Measurements from ENCODE around the gene PKD1L1.
"Not testable (repeated sequence)": the region's sequence is repeated elsewhere in the genome, so short reads cannot be mapped to it uniquely, and the experiment has no call there.

PKD1L1 gene

GRCh38 chr7:47799524-47799923 lies 148.7 kb downstream of the PKD1L1 start (continued):
- TF ChIP-seq ZNF76 (tag by site-specific recombination; IDR thresholded peaks at IDR 0.05; ENCODE audit: borderline replicate concordance, low read depth) (no peak), ZNF391 (tag by site-specific recombination; IDR thresholded peaks at IDR 0.05; ENCODE audit: borderline replicate concordance, low read depth) (no peak), GFI1B (tag by site-specific recombination; IDR thresholded peaks at IDR 0.05) (no peak), ZNF214 (tag by site-specific recombination; IDR thresholded peaks at IDR 0.05; ENCODE audit: borderline replicate concordance) (no peak), KLF8 (tag by site-specific recombination; IDR thresholded peaks at IDR 0.05) (no peak), SP2 (tag by site-specific recombination; IDR thresholded peaks at IDR 0.05) (no peak)

- H3K27ac ChIP-seq (ENCODE audit: extremely low read depth, low read depth, low read length): no peak overlapping the region
- H3K4me3 ChIP-seq (ENCODE audit: low read depth, low read length): no peak overlapping the region
- no peaks in the 10 kb centered on the region for H3K36me3 ChIP-seq (ENCODE audit: control insufficient read depth in 2 of 2, insufficient read depth in 1 of 2, low read length in 2 of 2)
- ChIA-PET CTCF (interaction anchor here (1.2 kb wide), 1 partner anchor 13 kb away, joined by 4 read pairs; no protein-coding TSS in a partner anchor), POLR2A (no interaction called here)
- H3K4me1 ChIP-seq (ENCODE audit: control insufficient read depth, insufficient read depth, low read length): no peaks in the 10 kb centered on the region
- no peak for TF ChIP-seq GFI1B (tag by site-specific recombination; IDR thresholded peaks at IDR 0.05)
- TF ChIP-seq ZNF580 (tag by site-specific recombination; IDR thresholded peaks at IDR 0.05): no peak
- TF ChIP-seq ZBTB20 (tag by site-specific recombination; IDR thresholded peaks at IDR 0.05): no peak
- no peak for TF ChIP-seq GLIS2 (tag by site-specific recombination; IDR thresholded peaks at IDR 0.05)
- TF ChIP-seq ZNF785 (tag by site-specific recombination; IDR thresholded peaks at IDR 0.05): no peak
- no peak for TF ChIP-seq SP3 (tag by site-specific recombination; IDR thresholded peaks at IDR 0.05)
- H3K9me3 ChIP-seq (ENCODE audit: control insufficient read depth, insufficient read depth, low read depth, low read length): no peaks in the 10 kb centered on the region
Measured at GRCh38 chr7:47796347-47796746, 151.9 kb downstream of the PKD1L1 start.

- ChIA-PET POLR2A (no interaction called here), CTCF (interaction anchor here (1.2 kb wide), 1 partner anchor 13 kb away, joined by 4 read pairs; no protein-coding TSS in a partner anchor)
- Histone ChIP-seq H3K4me1 (ENCODE audit: control insufficient read depth, insufficient read depth, low read length) (no peaks in the 10 kb centered on the region), H3K27ac (ENCODE audit: extremely low read depth, low read depth, low read length) (no peak overlapping the region), H3K4me3 (ENCODE audit: low read depth, low read length) (no peak overlapping the region), H3K9me3 (ENCODE audit: control insufficient read depth, insufficient read depth, low read depth, low read length) (no peaks in the 10 kb centered on the region), H3K36me3 (ENCODE audit: control insufficient read depth in 2 of 2, insufficient read depth in 1 of 2, low read length in 2 of 2) (no peaks in the 10 kb centered on the region)
- TF ChIP-seq ZNF596 (tag by site-specific recombination; IDR thresholded peaks at IDR 0.05) (no peak), ZNF26 (tag by site-specific recombination; IDR thresholded peaks at IDR 0.05) (no peak)
Measured at GRCh38 chr7:47795631-47796030, 152.6 kb downstream of the PKD1L1 start.

- H3K36me3 ChIP-seq (ENCODE audit: control insufficient read depth in 2 of 2, insufficient read depth in 1 of 2, low read length in 2 of 2); POLR2A ChIA-PET; H3K4me1 ChIP-seq (ENCODE audit: control insufficient read depth, insufficient read depth, low read length); H3K27ac ChIP-seq (ENCODE audit: extremely low read depth, low read depth, low read length); H3K4me3 ChIP-seq (ENCODE audit: low read depth, low read length); H3K9me3 ChIP-seq (ENCODE audit: control insufficient read depth, insufficient read depth, low read depth, low read length); CTCF ChIA-PET: not testable (repeated sequence)
Measured at GRCh38 chr7:47795126-47795525, 153.1 kb downstream of the PKD1L1 start.

- CTCF ChIA-PET: interaction anchor here (0.6 kb wide), 2 partner anchors 150 to 311 kb away, joined by 3 to 5 read pairs; no protein-coding TSS in a partner anchor
- Histone ChIP-seq H3K9me3 (ENCODE audit: control insufficient read depth, insufficient read depth, low read depth, low read length) (no peaks in the 10 kb centered on the region), H3K27ac (ENCODE audit: extremely low read depth, low read depth, low read length) (no peak overlapping the region), H3K4me3 (ENCODE audit: low read depth, low read length) (no peak overlapping the region), H3K4me1 (ENCODE audit: control insufficient read depth, insufficient read depth, low read length) (no peaks in the 10 kb centered on the region), H3K36me3 (ENCODE audit: control insufficient read depth in 2 of 2, insufficient read depth in 1 of 2, low read length in 2 of 2) (no peaks in the 10 kb centered on the region)
- POLR2A ChIA-PET: no interaction called here
- TF ChIP-seq ZNF211 (tag by site-specific recombination; IDR thresholded peaks at IDR 0.05; ENCODE audit: low read depth) (no peak), ZEB2 (tag by site-specific recombination; IDR thresholded peaks at IDR 0.05) (no peak), ZNF518A (tag by site-specific recombination; conservative IDR thresholded peaks at IDR 0.05; ENCODE audit: low read depth) (no peak), ZNF544 (tag by site-specific recombination; IDR thresholded peaks at IDR 0.05) (no peak), ZNF19 (tag by site-specific recombination; IDR thresholded peaks at IDR 0.05; ENCODE audit: low read depth) (no peak), AEBP2 (tag by site-specific recombination; IDR thresholded peaks at IDR 0.05; ENCODE audit: borderline replicate concordance) (no peak)
Measured at GRCh38 chr7:47794016-47794415, 154.2 kb downstream of the PKD1L1 start.

Measured in HEK293 (cell line).